Stimulated activated CD8-positive, alpha-beta memory T cell treated with anti-CD3 and anti-CD28 coated beads, Interleukin-15, amount 100 ng/mL, for 4 hours (primary cell): ENCODE data around the gene RPL37A.
"Not testable (repeated sequence)": the region's sequence is repeated elsewhere in the genome, so short reads cannot be mapped to it uniquely, and the experiment has no call there.

Experiments
- DNase-seq, 2 donors: peaks; one replicate each; pipeline ENCODE4 v3.0.0-alpha.2; 2020; ENCODE audit warnings: low read depth in 2 of 2

RPL37A gene

GRCh38 chr2:216517447-216518225 is 19.0 kb downstream of the RPL37A start:
- DNase-seq: no peak

GRCh38 chr2:216518566-216519119 is 20.0 kb downstream of the RPL37A start:
- DNase-seq: not testable (repeated sequence)

- DNase-seq: peak in 1 of 2 donors; percentile 28
Observed at GRCh38 chr2:216519154-216519762, 20.6 kb downstream of the RPL37A start.

GRCh38 chr2:216520112-216520511 is 21.5 kb downstream of the RPL37A start:
- DNase-seq: no peak

- no peak for DNase-seq
Observed at GRCh38 chr2:216522892-216523502, 24.4 kb downstream of the RPL37A start.

GRCh38 chr2:216525972-216526371 is 27.3 kb downstream of the RPL37A start:
- DNase-seq: no peak

GRCh38 chr2:216526939-216527338 is 28.3 kb downstream of the RPL37A start:
- no peak for DNase-seq

- no peak for DNase-seq
Observed at GRCh38 chr2:216527600-216527999, 29.0 kb downstream of the RPL37A start.

GRCh38 chr2:216532562-216532961 is 33.9 kb downstream of the RPL37A start:
- no peak for DNase-seq

GRCh38 chr2:216533609-216534008 is 35.0 kb downstream of the RPL37A start:
- DNase-seq: no peak

GRCh38 chr2:216534809-216535208 is 36.2 kb downstream of the RPL37A start:
- no peak for DNase-seq

GRCh38 chr2:216535454-216535995 is 36.9 kb downstream of the RPL37A start:
- DNase-seq: no peak

- DNase-seq: no peak
Observed at GRCh38 chr2:216536734-216537210, 38.1 kb downstream of the RPL37A start.

GRCh38 chr2:216537366-216537765 is 38.7 kb downstream of the RPL37A start:
- DNase-seq: no peak

- DNase-seq: no peak
Observed at GRCh38 chr2:216538538-216538937, 39.9 kb downstream of the RPL37A start.

- DNase-seq: no peak
Observed at GRCh38 chr2:216539120-216539519, 40.5 kb downstream of the RPL37A start.

- DNase-seq: no peak
Observed at GRCh38 chr2:216539791-216540241, 41.2 kb downstream of the RPL37A start.

GRCh38 chr2:216540920-216541319 is 42.3 kb downstream of the RPL37A start:
- no peak for DNase-seq

- DNase-seq: no peak
Observed at GRCh38 chr2:216541505-216541904, 42.9 kb downstream of the RPL37A start.

- DNase-seq: no peak
Observed at GRCh38 chr2:216545359-216545758, 46.7 kb downstream of the RPL37A start.

- DNase-seq: no peak
Observed at GRCh38 chr2:216546241-216546640, 47.6 kb downstream of the RPL37A start.
